Progenitor cell of endocrine pancreas (in vitro differentiated cells): ENCODE results near the gene CYBRD1. TPM values are rescaled to one million over a fixed set of nuclear protein-coding genes. Genes with fewer than 3 reads are reported as not detected.
"Not testable (repeated sequence)": the region's sequence is repeated elsewhere in the genome, so short reads cannot be mapped to it uniquely, and the experiment has no call there.

Source experiments
- DNase-seq: peaks from one replicate; pipeline ENCODE4 v3.0.0; 2021; ENCODE audit warnings: low spot score; ENCODE audit not compliant: unreplicated experiment
- H3K27ac Mint-ChIP-seq: 2 replicates; pipeline ENCODE4 v1.8.0; 2021; ENCODE audit warnings: mild to moderate bottlenecking, moderate library complexity, mixed read lengths
- H3K27me3 Mint-ChIP-seq: 2 replicates; pipeline ENCODE4 v1.8.0; 2021; ENCODE audit warnings: mixed read lengths
- H3K36me3 Mint-ChIP-seq: 2 replicates; pipeline ENCODE4 v1.8.0; 2022; ENCODE audit warnings: mixed read lengths; ENCODE audit not compliant: insufficient read depth
- H3K4me1 Mint-ChIP-seq: 2 replicates; pipeline ENCODE4 v1.8.0; 2021; ENCODE audit warnings: low read depth, mixed read lengths
- H3K4me3 Mint-ChIP-seq: 2 replicates; pipeline ENCODE4 v1.8.0; 2021; ENCODE audit warnings: low read depth, mild to moderate bottlenecking, moderate library complexity, mixed read lengths
- H3K9me3 Mint-ChIP-seq: 2 replicates; pipeline ENCODE4 v1.8.0; 2021; ENCODE audit warnings: low read depth, mixed read lengths
- total RNA-seq: library from RNA; stranded (reverse); gene quantifications from 2 replicates; pipeline ENCODE4 v1.2.1, GENCODE V29; 2021
- TF ChIP-seq, protein P1 (sequence below): fragments of 200-600 bp; sonication (generic); IDR thresholded peaks from one replicate; pipeline ENCODE4 v1.5.0; 2021; ENCODE audit warnings: antibody characterized with exemption, mild to moderate bottlenecking; ENCODE audit not compliant: unreplicated experiment

CYBRD1 gene
- total RNA-seq, 1 donor from 2014 or later = 2.3 TPM

DNA sequence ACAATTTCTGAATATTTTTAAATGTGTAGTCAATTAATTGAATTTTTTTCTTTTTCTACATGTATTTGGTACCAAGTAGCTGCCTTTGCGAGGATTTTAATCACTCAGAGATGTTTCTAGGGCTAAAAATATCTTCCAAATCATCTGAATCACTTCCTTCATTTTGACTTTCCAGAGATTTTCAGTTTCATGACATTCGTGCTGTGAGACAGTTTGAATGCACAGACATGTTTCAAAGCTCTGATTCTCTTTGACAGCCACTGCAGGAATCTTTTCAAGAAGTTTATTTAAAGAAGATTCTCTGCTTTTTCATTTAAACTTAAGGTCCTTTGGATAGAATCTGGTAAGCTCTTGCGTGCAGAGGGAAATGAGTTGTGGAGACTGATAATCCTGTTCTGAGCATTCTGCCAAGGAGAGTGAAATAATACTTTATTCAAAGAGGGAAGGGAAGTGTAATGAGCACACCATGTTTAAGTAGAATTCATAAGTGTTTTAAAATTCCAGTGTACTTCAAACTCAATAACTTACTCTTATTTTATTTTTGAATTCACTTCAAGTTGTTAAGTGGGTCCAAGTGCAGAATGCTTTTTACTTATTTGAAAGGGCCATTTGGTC lies 9.7 kb downstream of the CYBRD1 start:
- peaks cover 10% of the 10 kb centered on the region for H3K27me3 Mint-ChIP-seq
- H3K4me3 Mint-ChIP-seq = no peak overlapping the region
- no peaks in the 10 kb centered on the region for H3K36me3 Mint-ChIP-seq
- H3K4me1 Mint-ChIP-seq = no peaks in the 10 kb centered on the region
- TF ChIP-seq, protein P1, sequence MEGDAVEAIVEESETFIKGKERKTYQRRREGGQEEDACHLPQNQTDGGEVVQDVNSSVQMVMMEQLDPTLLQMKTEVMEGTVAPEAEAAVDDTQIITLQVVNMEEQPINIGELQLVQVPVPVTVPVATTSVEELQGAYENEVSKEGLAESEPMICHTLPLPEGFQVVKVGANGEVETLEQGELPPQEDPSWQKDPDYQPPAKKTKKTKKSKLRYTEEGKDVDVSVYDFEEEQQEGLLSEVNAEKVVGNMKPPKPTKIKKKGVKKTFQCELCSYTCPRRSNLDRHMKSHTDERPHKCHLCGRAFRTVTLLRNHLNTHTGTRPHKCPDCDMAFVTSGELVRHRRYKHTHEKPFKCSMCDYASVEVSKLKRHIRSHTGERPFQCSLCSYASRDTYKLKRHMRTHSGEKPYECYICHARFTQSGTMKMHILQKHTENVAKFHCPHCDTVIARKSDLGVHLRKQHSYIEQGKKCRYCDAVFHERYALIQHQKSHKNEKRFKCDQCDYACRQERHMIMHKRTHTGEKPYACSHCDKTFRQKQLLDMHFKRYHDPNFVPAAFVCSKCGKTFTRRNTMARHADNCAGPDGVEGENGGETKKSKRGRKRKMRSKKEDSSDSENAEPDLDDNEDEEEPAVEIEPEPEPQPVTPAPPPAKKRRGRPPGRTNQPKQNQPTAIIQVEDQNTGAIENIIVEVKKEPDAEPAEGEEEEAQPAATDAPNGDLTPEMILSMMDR = no peak
- no peak overlapping the region for H3K27ac Mint-ChIP-seq
- H3K9me3 Mint-ChIP-seq = peaks cover 4% of the 10 kb centered on the region
- no peak for DNase-seq

DNA sequence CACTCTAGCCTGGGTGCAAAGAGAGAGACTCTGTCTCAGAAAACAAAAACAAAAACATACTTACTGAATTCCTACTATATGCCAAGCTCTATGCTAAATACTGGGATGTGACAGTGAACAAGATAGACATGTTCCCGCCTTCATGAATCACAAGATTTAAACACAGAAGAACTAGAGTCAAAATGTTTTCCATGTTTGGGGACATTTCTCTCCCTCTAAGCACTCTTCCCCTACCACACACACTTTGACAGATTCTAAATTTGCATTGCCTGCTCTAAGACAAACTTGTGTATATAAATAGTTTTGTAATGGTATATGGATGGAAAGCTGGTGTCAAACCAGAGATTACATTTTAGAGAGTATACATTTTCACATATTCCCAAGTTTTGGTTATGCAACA lies 11.1 kb downstream of the CYBRD1 start:
- H3K4me3 Mint-ChIP-seq = no peak overlapping the region
- H3K4me1 Mint-ChIP-seq = no peaks in the 10 kb centered on the region
- peaks cover 4% of the 10 kb centered on the region for H3K9me3 Mint-ChIP-seq
- TF ChIP-seq, protein P1 = no peak
- no peak for DNase-seq
- no peaks in the 10 kb centered on the region for H3K36me3 Mint-ChIP-seq
- no peak overlapping the region for H3K27ac Mint-ChIP-seq
- peaks cover 5% of the 10 kb centered on the region for H3K27me3 Mint-ChIP-seq

DNA sequence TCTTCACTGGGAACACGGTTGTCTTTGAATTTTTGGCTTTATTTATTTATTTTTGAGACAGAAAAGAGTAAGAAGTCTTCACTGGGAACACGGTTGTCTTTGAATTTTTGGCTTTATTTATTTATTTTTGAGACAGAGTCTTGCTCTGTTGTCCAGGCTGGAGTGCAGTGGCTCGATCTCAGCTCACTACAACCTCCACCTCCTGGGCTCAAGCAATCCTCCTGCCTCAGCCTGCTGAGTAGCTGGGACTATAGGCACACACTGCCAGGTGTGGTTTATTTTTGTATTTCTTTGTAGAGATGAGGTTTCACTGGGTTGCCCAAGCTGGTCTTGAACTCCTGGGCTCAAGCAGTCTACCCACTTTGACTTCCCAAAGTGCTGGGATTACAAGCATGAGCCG lies 13.3 kb downstream of the CYBRD1 start:
- not testable (repeated sequence) for H3K27ac Mint-ChIP-seq, H3K4me3 Mint-ChIP-seq, H3K4me1 Mint-ChIP-seq, H3K36me3 Mint-ChIP-seq, DNase-seq, H3K27me3 Mint-ChIP-seq, H3K9me3 Mint-ChIP-seq

DNA sequence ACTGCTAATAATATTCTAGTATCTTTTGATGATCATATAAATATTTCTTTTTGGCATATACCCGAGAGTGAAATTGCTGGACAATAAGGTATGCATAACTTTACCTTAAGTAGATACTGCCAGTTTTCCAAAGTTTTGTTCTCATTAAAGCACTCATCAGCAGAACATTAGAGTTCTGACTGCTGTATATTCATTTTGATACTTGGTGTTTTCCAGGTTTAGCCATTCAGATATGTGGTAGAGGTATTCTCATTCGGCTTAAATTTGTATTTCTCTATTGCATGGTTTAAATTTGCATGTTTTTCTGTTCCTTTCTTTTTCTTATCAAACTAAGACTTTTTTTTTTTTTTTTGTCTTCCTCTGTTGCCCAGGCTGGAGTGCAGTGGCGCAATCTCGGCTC lies 18.2 kb downstream of the CYBRD1 start:
- DNase-seq = no peak
- Mint-ChIP-seq H3K27ac (no peak overlapping the region), H3K4me3 (no peak overlapping the region), H3K36me3 (no peaks in the 10 kb centered on the region), H3K27me3 (no peaks in the 10 kb centered on the region), H3K9me3 (no peaks in the 10 kb centered on the region), H3K4me1 (no peaks in the 10 kb centered on the region)
- TF ChIP-seq, protein P1 = no peak

DNA sequence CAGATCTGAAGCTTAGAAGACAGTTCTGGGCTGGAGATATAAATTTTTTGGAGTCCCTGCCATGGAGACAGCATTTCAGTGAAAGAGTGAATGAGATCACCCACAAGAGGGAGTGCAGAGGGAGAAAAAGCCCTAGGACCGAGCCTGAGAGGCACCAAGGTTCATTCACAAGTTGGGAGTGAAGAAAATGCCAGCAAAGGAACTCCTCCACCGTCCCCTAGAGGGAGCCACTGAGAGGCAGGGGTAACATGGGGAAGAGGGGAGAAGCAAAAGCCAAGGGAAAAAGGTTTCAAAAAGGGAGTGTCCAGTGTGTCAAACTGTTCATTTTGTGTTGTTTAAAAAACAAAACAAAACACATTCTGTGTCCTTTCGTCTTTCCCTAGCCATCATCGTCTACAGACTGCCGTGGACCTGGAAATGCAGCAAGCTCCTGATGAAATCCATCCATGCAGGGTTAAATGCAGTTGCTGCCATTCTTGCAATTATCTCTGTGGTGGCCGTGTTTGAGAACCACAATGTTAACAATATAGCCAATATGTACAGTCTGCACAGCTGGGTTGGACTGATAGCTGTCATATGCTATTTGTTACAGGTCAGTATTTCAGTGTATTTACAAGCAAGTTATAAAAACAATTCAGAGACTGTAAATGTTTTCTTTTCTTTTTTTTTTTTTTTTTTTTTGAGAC lies 19.1 kb downstream of the CYBRD1 start:
- TF ChIP-seq, protein P1 = peak; percentile 28
- no peaks in the 10 kb centered on the region for H3K4me1 Mint-ChIP-seq
- no peak for DNase-seq
- no peak overlapping the region for H3K4me3 Mint-ChIP-seq
- no peak overlapping the region for H3K27ac Mint-ChIP-seq
- no peaks in the 10 kb centered on the region for H3K27me3 Mint-ChIP-seq
- H3K9me3 Mint-ChIP-seq = no peaks in the 10 kb centered on the region
- no peaks in the 10 kb centered on the region for H3K36me3 Mint-ChIP-seq

DNA sequence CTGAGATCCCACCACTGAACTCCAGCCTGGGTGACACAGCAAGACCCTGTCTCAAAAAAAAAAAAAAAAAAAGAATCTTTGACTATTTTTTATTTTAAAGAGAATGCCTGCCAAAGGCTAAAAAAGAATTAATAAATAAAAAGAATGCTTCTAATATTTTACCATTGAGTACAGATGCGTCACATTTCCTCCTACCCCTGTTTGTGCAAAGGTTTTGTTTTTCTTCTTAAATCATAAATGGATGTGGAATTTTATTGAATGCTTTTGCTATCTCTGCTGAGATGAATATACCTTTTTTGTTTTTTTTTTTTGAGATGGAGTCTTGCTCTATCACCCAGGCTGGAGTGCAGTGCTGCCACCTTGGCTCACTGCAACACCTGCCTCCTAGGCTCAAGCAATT lies 22.8 kb downstream of the CYBRD1 start:
- no peaks in the 10 kb centered on the region for H3K36me3 Mint-ChIP-seq
- H3K4me3 Mint-ChIP-seq = no peak overlapping the region

More for the DNA sequence above, 22.8 kb downstream of the CYBRD1 start:
- no peak for DNase-seq
- Mint-ChIP-seq H3K9me3 (no peaks in the 10 kb centered on the region), H3K27ac (no peak overlapping the region), H3K4me1 (no peaks in the 10 kb centered on the region), H3K27me3 (no peaks in the 10 kb centered on the region)
- TF ChIP-seq, protein P1 = no peak
